ENCODE measurements around the gene CPA4.
"Not testable (repeated sequence)": the region's sequence is repeated elsewhere in the genome, so short reads cannot be mapped to it uniquely, and the experiment has no call there.

Gene CPA4, protein sequence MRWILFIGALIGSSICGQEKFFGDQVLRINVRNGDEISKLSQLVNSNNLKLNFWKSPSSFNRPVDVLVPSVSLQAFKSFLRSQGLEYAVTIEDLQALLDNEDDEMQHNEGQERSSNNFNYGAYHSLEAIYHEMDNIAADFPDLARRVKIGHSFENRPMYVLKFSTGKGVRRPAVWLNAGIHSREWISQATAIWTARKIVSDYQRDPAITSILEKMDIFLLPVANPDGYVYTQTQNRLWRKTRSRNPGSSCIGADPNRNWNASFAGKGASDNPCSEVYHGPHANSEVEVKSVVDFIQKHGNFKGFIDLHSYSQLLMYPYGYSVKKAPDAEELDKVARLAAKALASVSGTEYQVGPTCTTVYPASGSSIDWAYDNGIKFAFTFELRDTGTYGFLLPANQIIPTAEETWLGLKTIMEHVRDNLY
- 0 to 0.19 (median 0.04) reads per million in 3 experiments for total RNA-seq

- no peak for DNase-seq
Observed at GRCh38 chr7:130292682-130293257, at the start of gene CPA4. CPA4 (plus strand) TSS chr7:130293161; CDS start chr7:130293181, 20 bp downstream.

DNA sequence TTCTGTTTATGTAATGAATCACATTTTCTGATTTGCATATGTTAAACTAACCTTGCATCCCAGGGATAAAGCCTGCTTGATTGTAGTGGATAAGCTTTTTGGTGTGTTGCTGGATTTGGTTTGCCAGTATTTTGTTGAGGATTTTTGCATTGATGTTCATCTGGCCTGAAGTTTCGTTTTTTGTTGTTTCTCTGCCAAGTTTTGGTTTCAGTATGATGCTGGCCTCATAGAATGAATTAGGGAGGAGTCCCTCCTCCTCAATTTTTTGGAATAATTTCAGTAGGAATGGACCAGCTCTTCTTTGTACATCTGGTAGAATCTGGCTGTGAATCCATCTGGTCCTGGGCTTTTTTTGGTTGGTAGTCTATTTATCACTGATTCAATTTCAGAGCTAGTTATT, 49.5 kb upstream of the CPA4 start:
- DNase-seq, result not testable (repeated sequence)

GRCh38 chr7:130246491-130246890, 46.5 kb upstream of the CPA4 start:
- DNase-seq, result not testable (repeated sequence)

DNA sequence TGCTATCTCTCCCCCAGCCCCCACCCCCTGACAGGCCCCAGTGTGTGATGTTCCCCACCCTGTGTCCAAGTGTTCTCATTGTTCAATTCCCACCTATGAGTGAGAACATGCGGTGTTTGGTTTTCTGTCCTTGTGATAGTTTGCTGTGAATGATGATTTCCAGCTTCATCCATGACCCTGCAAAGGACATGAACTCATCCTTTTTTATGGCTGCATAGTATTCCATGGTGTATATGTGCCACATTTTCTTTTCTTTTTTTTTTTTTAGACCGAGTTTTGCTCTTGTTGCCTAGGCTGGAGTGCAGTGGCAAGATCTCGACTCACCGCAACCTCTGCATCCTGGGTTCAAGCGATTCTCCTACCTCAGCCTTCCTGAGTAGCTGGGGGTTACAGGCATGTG, 44.1 kb upstream of the CPA4 start:
- DNase-seq, result not testable (repeated sequence)

DNA sequence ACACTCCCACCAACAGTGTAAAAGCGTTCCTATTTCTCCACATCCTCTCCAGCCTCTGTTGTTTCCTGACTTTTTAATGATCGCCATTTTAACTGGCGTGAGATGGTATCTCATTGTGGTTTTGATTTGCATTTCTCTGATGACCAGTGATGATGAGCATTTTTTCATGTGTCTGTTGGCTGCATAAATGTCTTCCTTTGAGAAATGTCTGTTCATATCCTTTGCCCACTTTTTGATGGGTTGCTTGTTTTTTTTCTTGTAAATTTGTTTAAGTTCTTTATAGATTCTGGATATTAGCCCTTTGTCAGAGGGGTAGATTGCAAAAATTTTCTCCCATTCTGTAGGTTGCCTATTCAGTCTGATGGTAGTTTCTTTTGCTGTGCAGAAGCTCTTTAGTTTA, 43.3 kb upstream of the CPA4 start:
- DNase-seq, result not testable (repeated sequence)

- DNase-seq, result no peak
Observed at GRCh38 chr7:130254555-130254954, 38.4 kb upstream of the CPA4 start.

- no peak for DNase-seq
Observed at GRCh38 chr7:130256704-130257103, 36.3 kb upstream of the CPA4 start.

GRCh38 chr7:130258494-130259078, 34.4 kb upstream of the CPA4 start:
- no peak for DNase-seq

- DNase-seq, result no peak
Observed at GRCh38 chr7:130262448-130262847, 30.5 kb upstream of the CPA4 start.

DNA sequence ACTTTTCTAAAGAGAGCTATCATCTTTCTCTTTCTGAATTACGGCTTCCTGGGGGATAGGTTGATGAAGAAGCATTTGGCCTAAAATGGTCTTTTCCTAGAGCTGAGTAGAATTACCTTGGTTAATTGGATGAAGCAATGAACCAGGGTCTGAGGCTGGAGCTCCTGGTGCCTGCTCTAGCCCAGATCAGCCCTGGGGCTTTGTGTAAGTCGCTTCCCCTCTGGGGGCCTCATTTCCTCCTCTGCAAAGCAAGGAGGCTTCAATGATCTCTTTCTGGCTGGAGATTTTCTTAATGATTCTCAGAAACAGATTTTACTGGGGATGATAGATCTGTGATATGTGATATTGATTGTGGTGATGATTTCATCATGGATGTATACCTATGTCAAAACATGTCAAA, 29.8 kb upstream of the CPA4 start:
- DNase-seq, result no peak

GRCh38 chr7:130266258-130266960, 26.6 kb upstream of the CPA4 start, which contains the start of gene CPA2:
CPA2 (plus strand) TSS chr7:130266863; CDS start chr7:130266882, 19 bp downstream.
- DNase-seq, result no peak

DNA sequence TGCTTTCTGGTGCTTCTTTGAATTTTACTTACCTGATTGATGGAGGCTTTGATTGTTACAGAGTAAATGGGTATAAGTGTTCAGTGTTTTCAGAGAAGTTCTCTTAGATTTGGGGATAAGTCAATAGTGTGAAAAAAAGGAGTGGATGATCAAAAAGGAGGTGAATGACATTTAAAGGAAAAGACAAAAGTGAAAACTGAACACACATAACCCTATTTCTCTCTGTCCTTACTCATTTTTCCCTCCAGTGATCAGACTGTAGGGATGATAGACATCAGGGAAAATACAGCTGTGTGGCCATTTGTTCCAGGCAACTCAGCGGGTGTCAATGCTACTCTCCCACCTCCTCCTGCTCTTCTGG, 26.0 kb upstream of the CPA4 start:
- no peak for DNase-seq

GRCh38 chr7:130268463-130269317, 24.3 kb upstream of the CPA4 start:
- DNase-seq, result no peak

- no peak for DNase-seq
Observed at GRCh38 chr7:130269318-130269694, 23.7 kb upstream of the CPA4 start.

DNA sequence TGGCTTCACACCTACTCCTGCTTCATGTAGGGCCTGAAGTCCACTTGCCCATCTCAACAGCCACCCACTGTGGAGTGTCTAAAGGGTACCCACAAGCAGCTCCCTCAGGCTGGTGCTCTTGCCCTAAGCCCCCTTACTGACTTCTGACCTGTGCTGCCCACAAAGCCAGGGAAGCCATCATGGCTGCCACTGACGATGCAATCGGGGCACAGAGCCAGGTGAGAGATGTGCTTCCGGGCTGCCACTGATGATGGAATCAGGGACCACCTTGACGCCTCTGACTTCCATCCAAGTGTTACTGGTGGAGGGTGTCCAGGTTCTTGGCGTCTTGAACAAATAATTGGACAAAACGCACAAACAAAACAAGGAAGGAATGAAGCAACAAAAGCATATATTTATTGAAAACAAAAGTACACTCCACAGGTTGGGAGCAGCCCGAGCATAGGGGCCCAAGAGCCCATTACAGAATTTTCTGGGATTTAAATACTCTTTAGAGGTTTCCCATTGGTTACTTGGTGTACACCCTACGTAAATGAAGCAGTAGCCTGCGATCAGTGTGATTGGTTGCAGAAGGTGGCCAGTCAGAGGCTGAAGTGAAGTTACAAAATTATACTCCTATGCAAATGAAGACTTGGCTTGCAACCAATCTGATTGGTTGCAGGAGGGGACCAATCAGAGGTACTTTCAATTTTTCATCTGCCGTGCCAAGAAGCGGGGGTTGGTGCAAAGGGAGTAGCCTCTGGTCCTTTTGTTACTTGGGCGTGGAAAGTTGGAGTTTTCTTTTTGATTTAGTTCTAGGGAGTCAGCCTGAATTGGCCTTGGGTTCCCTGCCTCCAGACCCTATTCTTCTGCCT, 21.8 kb upstream of the CPA4 start:
- no peak for DNase-seq

DNA sequence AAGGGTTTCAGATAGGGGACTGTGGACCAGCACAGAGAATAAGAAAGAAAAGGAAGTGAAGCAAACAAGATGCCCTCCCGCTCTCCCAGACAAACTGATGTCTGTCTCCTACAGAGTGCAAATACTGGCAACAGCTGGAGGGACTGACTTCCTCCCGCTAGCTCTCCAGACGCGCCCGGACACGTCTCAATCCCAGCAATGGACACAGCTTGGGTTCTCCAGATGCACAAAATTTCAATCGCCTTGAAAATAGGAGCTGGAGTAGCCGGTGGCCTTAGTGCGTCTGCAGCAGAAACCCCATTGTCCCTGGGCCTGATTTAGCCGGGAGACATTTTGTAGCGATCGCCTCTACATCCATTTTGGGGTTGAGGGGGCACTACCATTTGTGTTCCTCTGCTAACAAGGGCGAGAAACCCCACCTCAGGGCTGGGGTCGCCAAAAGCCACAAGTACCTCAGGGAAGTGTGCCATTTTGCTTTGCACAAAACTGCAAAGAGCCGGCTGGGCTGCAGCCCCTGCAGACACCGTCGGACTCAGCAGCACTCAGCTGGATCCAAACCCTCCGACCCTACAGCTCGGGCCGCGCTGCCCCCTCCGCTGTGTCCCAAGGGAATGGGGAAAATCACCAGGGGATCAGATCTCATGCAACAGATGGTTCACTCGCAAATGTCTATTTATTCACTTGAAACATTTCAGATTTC, 20.4 kb upstream of the CPA4 start:
- DNase-seq, result no peak

DNA sequence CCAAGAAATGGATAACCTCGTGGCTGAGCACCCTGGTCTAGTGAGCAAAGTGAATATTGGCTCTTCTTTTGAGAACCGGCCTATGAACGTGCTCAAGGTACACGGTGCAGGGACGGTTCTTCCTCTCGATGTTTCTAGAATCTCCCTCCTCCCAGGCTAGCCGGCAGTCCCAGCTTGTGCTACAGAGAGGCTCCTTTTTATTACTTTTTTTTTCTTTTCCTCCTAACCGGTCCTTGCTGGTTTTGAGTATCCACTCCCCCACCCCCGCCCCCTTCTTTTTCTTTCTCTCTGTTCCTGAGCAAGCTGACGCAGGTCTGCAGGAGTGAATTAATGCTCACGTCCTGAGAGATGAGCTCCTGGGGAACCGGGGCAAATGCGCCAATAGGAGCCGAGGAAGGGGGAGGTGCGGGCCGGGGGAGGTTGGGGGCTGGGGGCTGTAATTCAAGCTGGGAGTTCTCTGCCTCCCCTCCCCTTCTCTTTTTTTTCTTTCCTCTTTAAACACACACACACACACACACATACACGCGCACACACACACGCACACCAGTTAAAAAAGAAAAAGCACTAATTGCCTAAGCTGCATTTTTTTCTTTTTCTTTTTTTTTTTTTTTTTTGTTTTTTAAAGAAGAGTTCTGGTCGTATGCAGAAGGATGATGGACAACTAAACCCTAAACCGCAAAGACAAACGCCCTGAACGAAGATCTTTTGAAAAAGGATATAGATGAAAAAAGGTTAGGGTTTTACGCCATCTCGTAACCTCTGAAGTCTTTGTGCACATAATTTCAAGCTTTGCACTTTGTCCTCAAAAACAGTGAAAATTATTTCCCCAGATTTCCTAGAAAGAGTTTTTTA, 19.7 kb upstream of the CPA4 start:
- no peak for DNase-seq

- DNase-seq, result no peak
Observed at GRCh38 chr7:130273933-130274255, 19.1 kb upstream of the CPA4 start.

GRCh38 chr7:130274296-130274695, 18.7 kb upstream of the CPA4 start:
- no peak for DNase-seq
